ENCODE results near the gene SLC6A8.

DNA sequence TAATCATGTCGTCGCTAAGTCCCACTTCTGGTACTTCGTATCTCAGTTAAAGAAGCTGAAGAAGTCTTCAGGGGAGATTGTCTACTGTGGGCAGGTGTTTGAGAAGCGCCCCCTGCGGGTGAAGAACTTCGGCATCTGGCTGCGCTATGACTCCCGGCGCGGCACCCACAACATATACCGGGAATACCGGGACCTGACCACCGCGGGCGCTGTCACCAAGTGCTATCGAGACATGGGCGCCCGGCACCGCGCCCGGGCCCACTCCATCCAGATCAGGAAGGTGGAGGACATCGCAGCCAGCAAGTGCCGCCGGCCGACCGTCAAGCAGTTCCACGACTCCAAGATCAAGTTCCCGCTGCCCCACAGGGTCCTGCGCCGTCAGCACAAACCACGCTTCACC, 25.5 kb upstream of the SLC6A8 start:
- TF ChIP-seq POLR2A (IDR thresholded peaks at IDR 0.05; ENCODE audit: low read length) (no peak), GATA1 (IDR thresholded peaks at IDR 0.05; ENCODE audit: low read depth, low read length) (no peak)

Measured in erythroblast (primary cell).